Neutrophil (primary cell): ENCODE results near the gene SAMD11.

Source experiments
- H3K27ac ChIP-seq: fragments of 200-600 bp; sonication (generic); 2 replicates; pipeline ENCODE4 v1.5.1; 2016; ENCODE audit warnings: mild to moderate bottlenecking, moderate library complexity
- H3K27me3 ChIP-seq: fragments of 200-600 bp; sonication (generic); 2 replicates; pipeline ENCODE4 v1.6.0; 2016; ENCODE audit warnings: mild to moderate bottlenecking
- H3K36me3 ChIP-seq: fragments of 200-600 bp; sonication (generic); 2 replicates; pipeline ENCODE4 v1.5.1; 2017
- H3K4me1 ChIP-seq, 2 experiments: fragments of 200-600 bp in 1 of 2; sonication (generic) in 1 of 2; 1 replicate in 1 of 2; 2 replicates in 1 of 2; pipeline versions ENCODE4 v1.5.1 to v1.6.1; 2013 to 2016; ENCODE audit warnings: low read depth in 1 of 2, low read length in 1 of 2, mild to moderate bottlenecking in 1 of 2, moderate library complexity in 1 of 2; ENCODE audit not compliant: control insufficient read depth in 1 of 2, insufficient read depth in 1 of 2
- H3K4me3 ChIP-seq, 2 experiments: fragments of 200-600 bp in 1 of 2; sonication (generic) in 1 of 2; 1 replicate in 1 of 2; 2 replicates in 1 of 2; pipeline ENCODE4 v1.5.1; 2013 to 2016; ENCODE audit warnings: low read depth in 1 of 2, low read length in 1 of 2, mild to moderate bottlenecking in 1 of 2, moderate library complexity in 1 of 2
- H3K9me3 ChIP-seq: fragments of 200-600 bp; sonication (generic); 2 replicates; pipeline ENCODE4 v1.5.1; 2016
- CTCF ChIP-seq: fragments of 200-600 bp; sonication (generic); IDR thresholded peaks from 2 replicates; pipeline ENCODE4 v1.5.1; 2016; ENCODE audit warnings: antibody characterized with exemption

The SAMD11 gene

GRCh38 chr1:954927-955326 is 31.2 kb downstream of the SAMD11 start:
- H3K4me1 ChIP-seq, result peaks cover 27% of the 10 kb centered on the region in 2 experiments
- TF ChIP-seq CTCF, result no peak
- H3K36me3 ChIP-seq, result peaks cover 45% of the 10 kb centered on the region
- peak overlapping the region; percentile 48 for H3K27ac ChIP-seq
- no peak overlapping the region for H3K4me3 ChIP-seq
- H3K27me3 ChIP-seq, result peaks cover 7% of the 10 kb centered on the region
- H3K9me3 ChIP-seq, result no peaks in the 10 kb centered on the region

- no peaks in the 10 kb centered on the region for H3K9me3 ChIP-seq
- H3K27ac ChIP-seq, result peak overlapping the region; percentile 48
- H3K36me3 ChIP-seq, result peaks cover 40% of the 10 kb centered on the region
- peaks cover 29 to 31% of the 10 kb centered on the region in 2 experiments for H3K4me1 ChIP-seq
- peaks cover 13% of the 10 kb centered on the region for H3K27me3 ChIP-seq
- no peak for TF ChIP-seq CTCF
- H3K4me3 ChIP-seq, result no peak overlapping the region
Observed at GRCh38 chr1:955474-955873, 31.8 kb downstream of the SAMD11 start.

GRCh38 chr1:956636-957035 is 32.9 kb downstream of the SAMD11 start:
- H3K4me1 ChIP-seq, result peaks cover 36% of the 10 kb centered on the region in 2 experiments
- H3K27ac ChIP-seq, result no peak overlapping the region
- H3K36me3 ChIP-seq, result peaks cover 28% of the 10 kb centered on the region
- H3K4me3 ChIP-seq, result no peak overlapping the region
- H3K27me3 ChIP-seq, result peaks cover 23% of the 10 kb centered on the region
- H3K9me3 ChIP-seq, result no peaks in the 10 kb centered on the region
- no peak for TF ChIP-seq CTCF

- H3K36me3 ChIP-seq, result peaks cover 4% of the 10 kb centered on the region
- peak; percentile 35 for TF ChIP-seq CTCF
- peak within 1 kb of the TSS; percentile 92 to 100 for H3K4me3 ChIP-seq
- peaks cover 36% of the 10 kb centered on the region in 2 experiments for H3K4me1 ChIP-seq
- H3K27ac ChIP-seq, result peak within 1 kb of the TSS; percentile 39
- peaks cover 37% of the 10 kb centered on the region for H3K27me3 ChIP-seq
- H3K9me3 ChIP-seq, result no peaks in the 10 kb centered on the region
Observed at GRCh38 chr1:958823-959730, 35.4 kb downstream of the SAMD11 start, which contains the start of gene NOC2L. Gene NOC2L (minus strand): TSS chr1:959256. CDS start chr1:959240, 16 bp downstream.

GRCh38 chr1:959731-960362 is 36.1 kb downstream of the SAMD11 start:
- H3K27ac ChIP-seq, result no peak overlapping the region
- no peaks in the 10 kb centered on the region for H3K9me3 ChIP-seq
- peaks cover 36% of the 10 kb centered on the region in 2 experiments for H3K4me1 ChIP-seq
- peaks cover 39% of the 10 kb centered on the region for H3K27me3 ChIP-seq
- no peak for TF ChIP-seq CTCF
- peak overlapping the region; percentile 92 to 100 for H3K4me3 ChIP-seq
- H3K36me3 ChIP-seq, result peaks cover 3% of the 10 kb centered on the region
